Stomach (tissue), 4 donors: ENCODE results near the gene PLEKHM2.

Source experiments
- CTCF ChIP-seq, 7 experiments: fragments of 450-650 bp in 4 of 7; fragments of 200-600 bp in 3 of 7; sonication (generic) in 3 of 7; IDR thresholded peaks; one replicate each; pipeline ENCODE4 v1.5.1; 2016 to 2019; ENCODE audit warnings: antibody characterized with exemption in 7 of 7, control low read depth in 2 of 7, mild to moderate bottlenecking in 1 of 7
- POLR2A ChIP-seq, 4 donors: fragments of 450-650 bp; IDR thresholded peaks; one replicate each; pipeline ENCODE4 v1.6.1; 2016; ENCODE audit warnings: antibody characterized with exemption in 4 of 4, control low read depth in 2 of 4, mild to moderate bottlenecking in 1 of 4, moderate library complexity in 1 of 4

- no peak for TF ChIP-seq CTCF (IDR thresholded peaks at IDR 0.05)
- TF ChIP-seq POLR2A (IDR thresholded peaks at IDR 0.05), result no peak
These were observed 21.1 kb downstream of the PLEKHM2 start for GRCh38 chr1:15705184-15705566.
